GM19455 (cell line): ENCODE results near the gene ZBTB20.

Source experiments
- ATAC-seq: cut with Tn5 transposase; IDR thresholded peaks from one replicate; pipeline ENCODE4 v1.9.1; 2021; ENCODE audit not compliant: unreplicated experiment

The ZBTB20 gene

GRCh38 chr3:114499976-114500375, 647.1 kb downstream of the ZBTB20 start:
- no peak for ATAC-seq

GRCh38 chr3:114498539-114499370, 648.3 kb downstream of the ZBTB20 start:
- no peak for ATAC-seq

GRCh38 chr3:114496874-114497273, 650.2 kb downstream of the ZBTB20 start:
- ATAC-seq: no peak

- ATAC-seq: no peak
These were observed 650.6 kb downstream of the ZBTB20 start for GRCh38 chr3:114496466-114496865.

DNA sequence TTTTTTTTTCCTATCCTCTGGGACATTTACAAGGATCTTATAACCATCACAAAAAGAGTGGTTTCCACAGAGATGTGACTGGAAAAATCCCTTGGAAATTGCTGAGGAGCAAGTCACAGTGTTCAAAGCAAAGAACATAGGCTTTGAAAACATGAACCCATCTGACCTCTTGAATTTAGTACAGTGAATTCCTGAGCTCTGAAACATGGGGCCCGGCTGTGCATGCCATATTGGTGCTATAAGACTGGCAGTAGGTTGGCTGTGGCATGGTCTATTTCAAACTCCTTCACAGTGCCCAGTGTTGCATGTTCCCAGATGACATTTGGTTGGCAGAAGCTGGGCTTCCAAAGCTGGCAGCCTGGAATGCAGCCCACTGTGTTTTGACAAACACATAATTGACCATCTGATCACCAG, 651.1 kb downstream of the ZBTB20 start:
- no peak for ATAC-seq

DNA sequence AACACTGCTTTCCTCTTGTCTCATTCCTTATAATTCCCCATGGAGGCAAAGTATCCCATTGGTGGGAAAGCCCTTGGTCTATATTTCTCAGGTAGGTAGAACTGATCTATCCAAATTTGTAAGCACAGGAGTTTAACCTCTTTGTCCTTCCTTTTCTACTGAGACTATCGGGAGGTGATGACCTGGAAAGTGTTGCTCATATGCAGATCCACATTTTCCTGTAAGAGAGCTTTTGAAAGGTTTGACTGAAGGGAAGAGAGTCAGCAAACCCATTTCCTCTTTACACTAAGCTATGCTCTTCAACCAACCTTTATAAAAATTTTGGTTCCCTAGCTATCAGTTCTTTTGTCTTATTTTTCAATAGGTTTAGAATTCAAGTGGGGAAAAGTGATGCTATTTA, 652.6 kb downstream of the ZBTB20 start:
- no peak for ATAC-seq

DNA sequence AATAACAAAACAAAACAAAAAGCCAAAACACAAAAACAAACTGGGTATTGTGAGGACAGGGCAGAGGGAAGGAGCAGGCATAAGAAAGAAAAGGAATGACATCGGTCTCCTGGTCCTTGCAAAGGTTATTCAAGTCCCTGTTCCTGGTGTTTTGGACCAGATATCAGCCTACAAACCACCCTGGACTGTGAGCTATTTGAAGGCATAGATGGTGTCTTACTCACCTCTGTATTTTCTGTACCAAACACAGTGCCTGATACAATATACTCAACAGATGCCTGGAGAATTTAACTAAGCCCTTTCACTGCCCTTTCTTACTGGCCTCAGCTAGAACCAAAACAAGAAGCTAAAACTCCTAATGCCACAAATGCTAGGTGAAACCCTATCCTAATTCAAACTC, 656.3 kb downstream of the ZBTB20 start:
- ATAC-seq: no peak

GRCh38 chr3:114487502-114487901, 659.6 kb downstream of the ZBTB20 start:
- ATAC-seq: no peak

DNA sequence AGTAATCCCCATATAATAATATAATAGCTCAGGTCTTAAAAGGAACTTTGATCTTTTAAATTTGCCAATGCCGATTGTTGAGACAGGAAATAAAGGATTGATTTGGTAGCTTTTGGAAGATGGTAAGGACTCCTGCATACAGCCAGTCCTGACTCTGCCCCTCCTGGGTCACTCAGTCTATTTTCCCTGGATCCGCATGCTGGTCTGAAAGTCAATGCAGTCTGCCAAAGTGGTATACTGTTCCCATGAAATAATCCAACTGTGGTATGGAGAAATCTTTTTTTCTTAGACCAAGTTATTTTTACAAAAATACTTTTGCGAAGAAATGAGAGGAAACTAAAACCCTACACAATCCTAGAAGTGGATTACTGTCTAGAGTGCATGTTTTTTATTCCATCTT, 662.2 kb downstream of the ZBTB20 start:
- ATAC-seq: no peak

DNA sequence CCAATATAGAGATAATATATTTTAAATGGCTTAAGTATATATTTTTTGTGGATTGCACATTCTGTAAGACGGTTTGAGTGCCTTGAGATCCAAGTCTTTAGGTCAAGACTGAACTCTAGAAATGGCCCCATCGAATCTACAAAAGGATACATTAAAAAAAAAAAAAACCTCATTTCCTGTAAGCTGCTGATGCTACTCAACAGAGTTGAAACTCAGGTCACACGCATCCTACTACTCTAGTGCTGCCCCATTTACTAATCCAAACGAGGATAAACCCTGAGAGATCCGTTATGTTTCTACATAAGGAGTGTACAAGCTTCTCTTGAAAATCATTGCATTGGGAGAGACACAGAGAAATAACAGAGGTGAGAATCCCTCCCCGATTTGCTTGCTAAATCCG, 666.0 kb downstream of the ZBTB20 start:
- no peak for ATAC-seq

- no peak for ATAC-seq
These were observed 666.6 kb downstream of the ZBTB20 start for GRCh38 chr3:114480442-114480841.

DNA sequence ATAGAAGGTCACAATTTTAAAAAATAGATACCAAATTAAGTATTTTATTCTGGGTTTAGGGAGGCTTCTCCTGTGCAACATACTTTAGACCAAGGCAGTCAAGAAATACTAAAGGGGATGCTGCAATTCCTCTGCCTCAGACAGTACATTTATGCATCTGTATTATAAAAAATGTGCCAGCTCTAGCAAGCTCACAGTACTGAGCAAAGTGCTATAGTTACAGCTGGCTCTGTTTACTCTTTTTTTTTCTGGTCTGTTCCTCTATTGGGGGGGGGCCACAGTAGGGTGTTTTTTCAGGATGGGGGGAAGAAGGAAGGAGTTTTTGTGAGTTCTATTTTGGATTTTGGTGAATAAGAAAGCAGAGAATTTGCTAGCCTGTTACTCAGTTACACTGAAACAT, 668.3 kb downstream of the ZBTB20 start:
- no peak for ATAC-seq

GRCh38 chr3:114476511-114476910, 670.6 kb downstream of the ZBTB20 start:
- no peak for ATAC-seq

- ATAC-seq: no peak
These were observed 675.6 kb downstream of the ZBTB20 start for GRCh38 chr3:114471478-114471877.

DNA sequence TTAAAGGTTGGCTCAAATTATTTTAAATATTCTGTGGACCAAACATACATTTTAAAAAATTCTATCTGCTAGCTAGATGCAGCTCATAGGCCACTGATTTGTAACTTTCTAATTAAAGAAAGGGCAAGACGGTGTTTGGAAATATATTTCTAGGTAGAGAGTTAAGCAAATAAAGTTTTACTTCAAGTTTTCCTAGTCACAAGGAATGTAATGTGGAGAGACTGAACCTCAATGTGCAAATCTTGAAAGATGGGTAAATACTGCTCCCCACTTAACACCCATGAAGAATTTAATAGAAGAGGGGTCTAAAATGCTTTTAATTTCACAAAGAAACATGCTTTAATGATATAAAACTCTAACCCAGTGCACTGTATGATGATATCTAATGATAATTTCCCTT, 678.0 kb downstream of the ZBTB20 start:
- ATAC-seq: no peak

DNA sequence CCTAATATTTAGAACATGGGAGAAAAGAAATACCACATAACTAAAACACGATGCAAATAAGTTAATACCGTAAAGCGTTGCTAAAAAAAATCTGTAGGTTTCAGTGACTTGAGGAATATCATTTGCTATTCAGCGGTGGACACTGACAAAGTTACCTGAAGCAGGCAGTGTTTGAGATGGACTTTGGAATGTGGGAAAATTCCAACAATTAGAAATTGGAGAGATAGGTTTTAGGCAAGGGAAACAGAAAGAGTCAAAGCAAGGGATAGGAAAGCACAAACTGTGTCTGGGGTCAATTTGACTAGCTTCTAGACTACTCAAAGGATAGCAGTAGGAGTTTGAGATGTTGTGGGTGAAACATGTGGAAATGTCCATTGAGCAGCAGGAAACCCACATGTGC, 680.3 kb downstream of the ZBTB20 start:
- no peak for ATAC-seq

GRCh38 chr3:114466251-114466650, 680.8 kb downstream of the ZBTB20 start:
- no peak for ATAC-seq

- peak; percentile 81 for ATAC-seq
These were observed 682.5 kb downstream of the ZBTB20 start for GRCh38 chr3:114464548-114464947.

GRCh38 chr3:114462750-114463149, 684.3 kb downstream of the ZBTB20 start:
- ATAC-seq: no peak

GRCh38 chr3:114460459-114460858, 686.6 kb downstream of the ZBTB20 start:
- peak; percentile 46 for ATAC-seq

GRCh38 chr3:114456742-114457141, 690.3 kb downstream of the ZBTB20 start:
- peak; percentile 64 for ATAC-seq

DNA sequence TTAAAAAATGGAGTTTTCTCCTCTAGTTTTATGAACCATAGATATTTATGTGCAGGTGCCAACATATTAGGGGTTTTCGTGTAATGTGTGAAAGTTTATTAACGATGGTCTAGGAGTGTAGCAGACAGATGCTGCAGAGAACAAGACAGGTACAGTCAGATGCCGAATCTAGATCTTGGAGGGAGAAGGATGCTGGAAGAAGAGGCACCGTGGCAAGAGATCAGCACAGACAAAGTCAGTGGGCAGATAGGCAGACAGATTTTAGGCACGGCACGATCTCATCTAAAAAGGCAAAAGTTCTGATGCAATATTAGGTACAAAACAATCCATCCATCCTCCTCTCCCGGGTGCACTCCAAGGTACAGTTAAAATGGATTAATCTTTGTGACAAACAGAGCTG, 691.7 kb downstream of the ZBTB20 start:
- ATAC-seq: no peak
